ENCODE measurements around the gene TAC1.

- no peak for TF ChIP-seq POLR2A (IDR thresholded peaks at IDR 0.05)
- no peak for TF ChIP-seq CTCF (IDR thresholded peaks at IDR 0.05)
- no peak for TF ChIP-seq POLR2AphosphoS5 (IDR thresholded peaks at IDR 0.05)
These were observed 16.6 kb downstream of the TAC1 start for GRCh38 chr7:97748482-97748881.
